COLO829 (cell line): ENCODE results near the gene GUK1.
"Not testable (repeated sequence)": the region's sequence is repeated elsewhere in the genome, so short reads cannot be mapped to it uniquely, and the experiment has no call there.

Experiments
- DNase-seq: peaks from one replicate; pipeline ENCODE4 v3.0.0; 2012; ENCODE audit warnings: low spot score

The GUK1 gene

GRCh38 chr1:228177183-228177475, 37.0 kb downstream of the GUK1 start:
- no peak for DNase-seq

- no peak for DNase-seq
These were observed 37.9 kb downstream of the GUK1 start for GRCh38 chr1:228177721-228178710.

- DNase-seq = no peak
These were observed 38.9 kb downstream of the GUK1 start for GRCh38 chr1:228178737-228179684.

DNA sequence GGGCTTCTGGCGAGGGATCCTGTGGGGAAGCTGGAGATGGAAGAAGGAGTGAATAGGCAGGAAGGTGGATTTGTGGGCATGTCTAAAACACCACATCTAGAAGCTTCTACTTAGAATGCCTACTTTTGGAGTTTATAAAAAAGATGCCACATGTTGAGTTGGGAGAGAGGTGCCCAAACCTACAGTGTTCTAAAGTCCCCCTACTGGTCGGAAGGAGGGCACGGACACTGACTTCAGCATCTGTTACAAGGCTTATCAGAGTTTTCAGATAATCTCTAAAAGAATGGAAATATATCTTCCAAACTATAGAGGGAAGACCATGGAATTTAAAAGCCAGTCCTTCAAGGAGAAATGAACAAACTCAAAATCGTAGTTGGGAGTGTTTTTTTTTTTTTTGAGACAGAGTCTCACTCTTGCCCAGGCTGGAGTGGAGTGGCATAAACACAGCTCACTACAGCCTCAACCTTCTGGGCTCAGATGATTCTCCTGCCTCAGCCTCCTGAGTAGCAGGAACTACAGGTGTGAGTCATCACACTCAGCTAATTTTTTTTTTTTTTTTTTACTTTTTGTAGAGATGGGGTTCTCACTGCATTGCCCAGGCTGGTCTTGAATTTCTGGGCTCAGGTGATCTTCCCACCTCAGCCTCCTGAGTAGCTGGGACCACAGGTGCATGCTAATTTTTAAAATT, 40.3 kb downstream of the GUK1 start:
- no peak for DNase-seq

DNA sequence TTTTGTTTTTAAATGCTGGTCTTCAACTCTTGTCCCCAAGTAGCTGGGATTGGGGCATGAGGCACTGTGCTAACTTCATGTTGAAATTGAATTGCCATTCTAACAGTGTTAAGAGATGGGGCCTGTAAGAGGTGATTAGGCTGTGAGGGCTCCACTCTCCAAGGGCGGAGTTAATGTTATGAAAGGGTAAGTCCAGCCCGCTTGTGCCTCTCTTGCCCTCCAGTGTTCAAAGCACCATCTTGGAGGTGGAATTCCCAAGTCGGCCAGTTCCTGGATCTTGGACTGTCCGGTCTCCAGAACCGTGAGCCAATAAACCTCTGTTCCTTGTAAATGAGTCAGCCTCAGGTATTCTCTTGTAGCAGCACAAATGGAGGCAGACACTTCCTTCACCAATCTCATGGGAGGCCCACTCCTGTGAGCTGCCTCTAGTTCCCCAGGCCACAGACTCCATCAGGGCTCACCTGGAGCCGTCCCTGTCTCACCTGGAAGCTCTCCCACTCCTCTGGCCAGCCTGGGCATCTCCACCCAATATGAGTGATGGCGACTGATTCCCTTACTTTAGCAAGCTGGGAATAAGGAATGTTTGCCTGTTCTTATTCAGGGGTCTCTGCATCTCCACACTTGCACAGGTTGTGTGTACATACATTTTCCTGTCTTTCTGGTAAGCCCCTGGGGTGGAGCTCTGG, 41.0 kb downstream of the GUK1 start:
- DNase-seq = no peak

DNA sequence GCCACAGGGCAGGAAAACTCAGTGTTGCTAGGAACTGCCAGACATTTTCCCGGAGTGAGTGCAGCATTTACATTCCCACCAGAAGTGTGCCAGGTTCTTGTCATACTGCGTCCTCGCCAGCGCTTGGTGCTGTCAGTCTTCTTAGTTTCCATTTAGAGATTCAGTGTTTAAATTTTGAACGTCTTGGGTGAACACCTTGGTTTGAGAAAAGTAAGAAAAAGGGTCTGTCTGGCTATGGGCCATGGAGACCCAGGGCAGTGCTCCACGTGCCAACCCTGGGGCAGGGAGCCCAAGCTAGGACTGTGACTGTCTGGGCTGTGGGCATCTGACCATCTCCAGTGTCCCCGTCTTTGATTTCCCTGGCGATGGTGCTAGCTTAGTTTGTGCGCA, 41.6 kb downstream of the GUK1 start:
- no peak for DNase-seq

- no peak for DNase-seq
These were observed 42.4 kb downstream of the GUK1 start for GRCh38 chr1:228182296-228183030.

- no peak for DNase-seq
These were observed 44.1 kb downstream of the GUK1 start for GRCh38 chr1:228184152-228184551.

GRCh38 chr1:228185641-228185965, 45.5 kb downstream of the GUK1 start:
- DNase-seq = no peak

- DNase-seq = not testable (repeated sequence)
These were observed 48.2 kb downstream of the GUK1 start for GRCh38 chr1:228188249-228188648.

GRCh38 chr1:228190182-228190581, 50.1 kb downstream of the GUK1 start:
- DNase-seq = no peak

- no peak for DNase-seq
These were observed 50.7 kb downstream of the GUK1 start for GRCh38 chr1:228190778-228191177.

DNA sequence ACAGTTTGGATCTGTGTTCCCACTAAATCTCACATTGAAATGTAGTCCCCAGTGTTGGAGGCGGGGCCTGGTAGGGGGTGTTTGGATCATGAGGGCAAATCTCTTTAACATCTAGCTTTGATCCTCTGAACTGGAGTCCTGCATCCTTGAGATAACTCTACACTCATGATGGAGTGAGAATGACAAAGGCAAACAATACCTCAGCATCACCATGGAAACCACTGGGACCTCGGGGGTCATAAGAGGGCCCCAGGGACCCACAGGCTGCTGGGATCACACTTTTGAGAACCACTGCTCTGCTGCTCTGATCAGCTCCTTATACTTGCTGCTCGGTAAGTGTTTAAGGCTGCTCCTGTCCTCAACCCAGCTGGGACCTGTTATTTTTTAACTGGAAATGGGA, 54.4 kb downstream of the GUK1 start:
- no peak for DNase-seq

DNA sequence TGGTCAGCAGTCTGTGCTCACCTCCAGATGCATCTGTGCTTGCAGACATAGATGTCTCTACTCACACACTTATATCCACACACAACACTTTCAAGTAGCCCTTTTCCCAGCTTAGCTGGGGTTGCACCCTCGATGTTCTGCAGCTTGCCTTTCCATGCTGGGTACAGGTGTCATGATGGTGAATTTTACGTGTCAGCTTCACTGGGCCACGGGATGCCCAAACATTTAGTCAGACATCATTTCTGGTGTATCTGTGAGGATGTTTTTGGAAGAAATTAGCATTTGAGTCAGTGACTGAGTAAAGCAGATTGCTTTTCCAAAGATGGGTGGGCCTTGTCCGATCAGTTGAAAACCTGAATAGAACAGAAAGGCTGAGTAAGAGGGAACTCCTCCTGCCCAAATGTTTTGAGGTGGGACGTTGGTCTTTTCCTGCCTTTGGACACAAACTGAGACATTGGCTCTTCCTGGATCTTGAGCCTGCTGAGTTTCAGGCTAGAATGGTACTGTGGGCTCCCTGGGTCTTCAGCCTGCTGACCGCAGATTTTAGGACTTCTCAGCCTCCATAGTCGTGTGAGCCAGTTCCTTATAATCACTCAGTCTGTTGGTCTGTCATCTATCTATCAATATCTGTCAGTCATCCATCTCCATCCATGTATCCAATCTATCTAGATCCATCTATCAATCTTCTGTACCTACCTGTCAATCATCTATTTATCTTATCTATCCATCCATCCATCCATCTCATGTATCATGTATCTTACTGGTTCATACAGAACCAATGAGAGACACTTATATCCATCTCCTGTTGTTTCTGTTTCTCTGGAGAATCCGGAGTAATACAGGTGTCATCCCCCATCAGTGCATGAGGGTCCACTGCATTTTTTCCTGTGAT, 55.1 kb downstream of the GUK1 start:
- no peak for DNase-seq

DNA sequence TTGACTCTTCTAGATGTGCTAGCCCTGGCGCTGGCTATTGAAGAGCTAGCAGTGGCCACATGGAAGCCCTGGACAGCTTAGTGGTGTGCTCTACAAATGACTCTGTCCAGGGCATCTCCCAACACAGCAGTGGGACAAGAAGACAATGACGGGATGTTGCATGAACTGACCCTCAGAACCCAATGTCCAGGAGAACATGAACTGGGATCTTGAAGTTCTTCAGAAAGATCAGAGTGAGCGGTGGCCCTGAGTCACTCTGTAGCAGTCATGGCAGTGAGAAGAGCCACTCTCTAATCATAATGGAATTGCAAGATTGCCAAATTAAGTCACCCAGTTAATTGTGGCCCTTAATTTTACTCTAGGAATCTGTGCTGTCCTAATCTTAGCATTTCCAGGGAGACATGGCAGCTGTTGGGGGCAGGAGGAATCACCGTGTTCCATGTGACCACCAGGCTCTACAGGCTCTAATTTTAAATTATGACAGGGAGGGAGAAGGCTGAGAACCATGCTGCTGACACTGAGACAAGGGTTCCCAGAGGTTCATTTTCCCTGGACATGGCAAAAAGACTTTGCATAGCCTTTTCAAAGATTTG, 57.6 kb downstream of the GUK1 start:
- no peak for DNase-seq
